ENCODE measurements around the gene USP32.

Gene USP32

DNA sequence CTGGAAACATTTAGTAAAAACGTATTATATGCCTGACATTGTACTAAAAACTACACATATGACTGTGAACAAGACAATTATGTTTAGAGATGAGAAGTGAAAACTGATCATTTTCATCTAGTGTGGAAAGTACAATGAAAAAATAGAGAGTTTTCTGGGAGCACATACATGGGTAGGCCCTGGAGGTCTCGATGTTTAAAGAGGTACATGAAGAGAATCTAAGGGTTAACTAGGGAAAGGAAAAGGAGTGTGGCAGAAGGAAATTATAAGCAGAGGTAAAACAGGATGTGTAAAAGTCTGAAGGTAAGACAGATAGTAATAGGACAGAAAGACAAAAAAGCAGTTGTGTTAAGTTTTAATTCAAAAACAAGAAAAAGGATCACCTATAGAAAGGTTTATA lies 113.7 kb downstream of the USP32 start:
- no peak for DNase-seq (ENCODE audit: extremely low spot score)
- ChIA-PET POLR2A (no interaction called here), CTCF (interaction anchor here (0.9 to 1.1 kb wide), 2 partner anchors 14 to 34 kb away, joined by 3 read pairs; no protein-coding TSS in a partner anchor)
- TF ChIP-seq, protein P1, sequence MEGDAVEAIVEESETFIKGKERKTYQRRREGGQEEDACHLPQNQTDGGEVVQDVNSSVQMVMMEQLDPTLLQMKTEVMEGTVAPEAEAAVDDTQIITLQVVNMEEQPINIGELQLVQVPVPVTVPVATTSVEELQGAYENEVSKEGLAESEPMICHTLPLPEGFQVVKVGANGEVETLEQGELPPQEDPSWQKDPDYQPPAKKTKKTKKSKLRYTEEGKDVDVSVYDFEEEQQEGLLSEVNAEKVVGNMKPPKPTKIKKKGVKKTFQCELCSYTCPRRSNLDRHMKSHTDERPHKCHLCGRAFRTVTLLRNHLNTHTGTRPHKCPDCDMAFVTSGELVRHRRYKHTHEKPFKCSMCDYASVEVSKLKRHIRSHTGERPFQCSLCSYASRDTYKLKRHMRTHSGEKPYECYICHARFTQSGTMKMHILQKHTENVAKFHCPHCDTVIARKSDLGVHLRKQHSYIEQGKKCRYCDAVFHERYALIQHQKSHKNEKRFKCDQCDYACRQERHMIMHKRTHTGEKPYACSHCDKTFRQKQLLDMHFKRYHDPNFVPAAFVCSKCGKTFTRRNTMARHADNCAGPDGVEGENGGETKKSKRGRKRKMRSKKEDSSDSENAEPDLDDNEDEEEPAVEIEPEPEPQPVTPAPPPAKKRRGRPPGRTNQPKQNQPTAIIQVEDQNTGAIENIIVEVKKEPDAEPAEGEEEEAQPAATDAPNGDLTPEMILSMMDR (IDR thresholded peaks at IDR 0.05; ENCODE audit: control extremely low read depth, extremely low read depth, low read depth, missing control alignments), result no peak

DNA sequence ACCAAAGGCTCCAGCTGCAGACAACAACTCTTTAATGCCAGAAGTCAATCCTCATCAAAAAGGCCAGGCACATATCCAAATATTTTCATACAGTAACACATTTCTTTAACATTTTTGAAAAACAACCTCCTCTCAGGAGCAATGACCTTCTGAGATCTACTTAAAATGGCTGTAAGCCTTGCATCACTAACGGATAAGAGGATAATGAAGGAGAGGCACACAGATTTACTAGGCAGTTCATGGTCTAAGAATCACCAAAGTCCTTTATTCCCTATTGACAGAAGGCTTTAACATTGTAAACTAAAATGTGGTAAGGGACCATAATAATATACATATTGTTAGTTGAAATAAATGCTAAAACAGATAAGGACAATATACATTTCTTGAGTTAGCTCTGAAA lies 114.7 kb downstream of the USP32 start:
- DNase-seq (ENCODE audit: extremely low spot score), result no peak
- CTCF ChIA-PET, result interaction anchor here (0.9 kb wide), 2 partner anchors 33 to 37 kb away, joined by 3 read pairs; no protein-coding TSS in a partner anchor
- TF ChIP-seq, protein P1 (IDR thresholded peaks at IDR 0.05; ENCODE audit: control extremely low read depth, extremely low read depth, low read depth, missing control alignments), result no peak
- POLR2A ChIA-PET, result no interaction called here

DNA sequence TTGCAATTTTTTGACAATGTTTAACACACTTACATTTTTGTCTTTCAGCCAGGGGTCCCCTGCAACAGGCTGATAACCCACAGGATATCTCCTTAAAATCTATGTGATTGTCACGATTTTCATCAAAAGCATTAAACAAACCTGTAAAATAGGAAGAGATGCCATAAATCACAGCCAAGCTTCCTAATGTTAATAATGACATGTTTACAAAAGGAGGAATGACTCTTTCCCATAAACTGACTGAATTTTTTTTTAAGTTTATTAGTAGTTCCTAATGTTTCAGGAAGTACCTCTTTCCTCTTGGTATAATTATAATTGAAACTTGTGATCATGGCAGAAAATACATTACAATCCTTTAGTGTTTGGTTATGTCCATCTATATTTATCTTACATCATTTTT lies 122.5 kb downstream of the USP32 start:
- TF ChIP-seq, protein P1 (IDR thresholded peaks at IDR 0.05; ENCODE audit: control extremely low read depth, extremely low read depth, low read depth, missing control alignments), result no peak
- CTCF ChIA-PET, result no interaction called here
- POLR2A ChIA-PET, result no interaction called here
- no peak for DNase-seq (ENCODE audit: extremely low spot score)

DNA sequence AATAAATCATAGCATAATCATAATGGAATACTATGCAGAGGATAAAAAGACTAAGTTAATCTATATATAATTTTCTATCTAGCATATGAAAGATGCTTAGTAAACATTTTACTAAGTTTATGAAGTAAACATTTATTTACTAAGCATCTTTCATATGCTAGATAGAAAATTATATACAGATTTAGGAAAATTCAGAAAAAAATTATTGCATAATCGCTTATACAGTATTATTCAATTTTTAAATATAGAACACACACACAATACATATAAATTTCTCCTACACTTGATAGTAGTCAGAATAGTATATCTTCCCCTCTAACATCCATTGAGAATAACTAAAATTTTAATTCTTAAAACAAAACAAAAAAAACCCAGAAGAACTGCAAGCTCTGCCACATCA lies 131.4 kb downstream of the USP32 start:
- DNase-seq (ENCODE audit: extremely low spot score), result no peak
- CTCF ChIA-PET, result no interaction called here
- TF ChIP-seq, protein P1 (IDR thresholded peaks at IDR 0.05; ENCODE audit: control extremely low read depth, extremely low read depth, low read depth, missing control alignments), result no peak
- POLR2A ChIA-PET, result no interaction called here

DNA sequence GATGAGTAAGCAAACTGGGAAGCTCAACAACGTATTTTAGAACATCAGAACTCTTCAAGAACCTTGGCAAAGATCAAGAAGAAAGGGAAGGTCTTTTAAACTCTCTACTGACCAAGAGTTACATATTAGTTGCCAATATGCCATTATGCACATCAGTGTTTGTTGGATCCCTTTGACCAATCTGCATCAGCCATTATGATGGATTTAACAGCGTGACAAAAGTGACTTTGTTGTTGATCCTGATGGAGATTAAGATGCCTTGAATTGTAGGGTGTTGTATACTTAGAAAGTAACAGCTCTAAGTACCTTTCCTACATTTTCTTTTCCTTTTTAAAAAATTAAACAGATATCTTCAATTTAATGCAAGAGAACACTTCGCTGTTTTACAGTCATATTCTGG lies 133.6 kb downstream of the USP32 start:
- POLR2A ChIA-PET, result no interaction called here
- DNase-seq (ENCODE audit: extremely low spot score), result no peak
- TF ChIP-seq, protein P1 (IDR thresholded peaks at IDR 0.05; ENCODE audit: control extremely low read depth, extremely low read depth, low read depth, missing control alignments), result no peak
- CTCF ChIA-PET, result interaction anchor here (1.9 kb wide), 1 partner anchor 18 kb away, joined by 3 read pairs; no protein-coding TSS in a partner anchor

DNA sequence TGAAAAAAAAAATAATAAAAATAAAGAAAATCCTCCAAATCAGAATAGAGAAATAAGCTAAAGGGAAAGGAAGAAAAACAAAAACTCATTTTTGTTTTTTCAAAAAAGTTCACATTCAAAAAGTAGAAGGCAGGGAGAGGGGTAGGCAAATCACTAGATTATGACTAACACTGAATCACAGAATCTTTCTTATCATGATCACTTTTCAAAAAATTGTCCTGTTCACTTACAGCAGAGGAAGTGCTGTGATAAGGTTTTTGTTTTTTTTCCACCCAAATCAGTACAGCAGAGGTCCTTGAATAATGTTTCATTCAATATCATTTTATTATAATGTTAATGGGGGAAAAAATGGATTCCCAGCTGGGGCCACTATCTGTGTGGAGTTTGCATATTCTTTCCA lies 135.8 kb downstream of the USP32 start:
- TF ChIP-seq, protein P1 (IDR thresholded peaks at IDR 0.05; ENCODE audit: control extremely low read depth, extremely low read depth, low read depth, missing control alignments), result no peak
- no peak for DNase-seq (ENCODE audit: extremely low spot score)
- POLR2A ChIA-PET, result no interaction called here
- CTCF ChIA-PET, result no interaction called here

DNA sequence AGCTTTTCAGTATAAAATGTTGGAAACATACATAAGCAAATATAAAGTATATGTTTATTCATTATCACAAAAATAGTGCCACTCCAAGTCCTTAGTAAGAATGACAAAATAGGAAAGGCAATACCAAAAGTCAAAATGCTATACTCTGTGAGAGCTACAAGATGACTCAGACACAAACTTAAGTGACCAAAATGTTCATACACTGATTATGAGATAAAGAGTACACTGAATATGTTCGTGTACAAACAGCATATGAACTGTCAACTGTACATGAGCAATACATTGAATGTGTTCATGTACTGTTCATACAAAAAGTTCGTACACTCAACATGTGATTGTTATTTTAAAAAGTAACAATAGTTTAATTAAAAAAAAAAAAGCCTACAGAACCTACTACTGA lies 138.9 kb downstream of the USP32 start:
- TF ChIP-seq, protein P1 (IDR thresholded peaks at IDR 0.05; ENCODE audit: control extremely low read depth, extremely low read depth, low read depth, missing control alignments), result no peak
- ChIA-PET POLR2A (interaction anchor here (0.7 kb wide), 1 partner anchor 470 kb away, joined by 4 read pairs; no protein-coding TSS in a partner anchor), CTCF (no interaction called here)
- no peak for DNase-seq (ENCODE audit: extremely low spot score)
